Endothelial cell of umbilical vein (primary cell): ENCODE data around the gene CCL13. TPM values are rescaled to one million over a fixed set of nuclear protein-coding genes. Genes with fewer than 3 reads are reported as not detected.

Experiments used
- BruUV-seq: library from RNA; stranded (reverse); fragments of 400-500 nt; replicated peaks from 2 replicates; lab custom pipeline; 2021; lab: Mats Ljungman, UMichigan
- CTCF ChIA-PET: fragments of 300-600, 350-600 bp; sonication (Branson Sonifier 250); formaldehyde crosslinking; loops from one replicate; lab custom pipeline; 2021; ENCODE audit warnings: antibody characterized with exemption, inconsistent platforms; lab: Charles Lee
- POLR2A ChIA-PET: fragments of 300-600, 350-600 bp; sonication (Branson Sonifier 250); formaldehyde crosslinking; loops from one replicate; lab custom pipeline; 2021; ENCODE audit warnings: antibody characterized with exemption, inconsistent platforms; lab: Charles Lee
- DNase-seq: peaks from one replicate; pipeline ENCODE4 v3.0.0-alpha.2; 2011; ENCODE audit warnings: low read depth, low spot score
- FAIRE-seq: peaks from 2 replicates; lab custom pipeline; 2011; peaks lifted over from hg19 to GRCh38; lab: Jason Lieb, UNC
- H2AFZ ChIP-seq: 2 replicates; pipeline ENCODE4 v1.6.0; 2012; ENCODE audit warnings: low read depth, low read length, control low read depth, inconsistent platforms
- H3K27ac ChIP-seq: 2 replicates; pipeline ENCODE4 v1.5.1; 2011; ENCODE audit warnings: low read depth, mild to moderate bottlenecking, control low read depth, low read length, moderate library complexity; ENCODE audit not compliant: insufficient read depth
- H3K27me3 ChIP-seq, 2 experiments: 2 replicates each; pipeline versions ENCODE4 v1.6.0 to v1.6.1; 2011; ENCODE audit warnings: low read length in 2 of 2, mixed read lengths in 1 of 2; ENCODE audit not compliant: control insufficient read depth in 2 of 2, insufficient read depth in 2 of 2
- H3K36me3 ChIP-seq, 2 experiments: 2 replicates in 1 of 2; 3 replicates in 1 of 2; pipeline ENCODE4 v1.5.1; 2011; ENCODE audit warnings: low read length in 2 of 2, mild to moderate bottlenecking in 1 of 2, moderate library complexity in 1 of 2; ENCODE audit not compliant: control insufficient read depth in 2 of 2, insufficient read depth in 2 of 2; ENCODE audit errors: extremely low read depth in 1 of 2
- H3K4me1 ChIP-seq: 3 replicates; pipeline ENCODE4 v1.5.1; 2011; ENCODE audit warnings: mild to moderate bottlenecking, low read length; ENCODE audit not compliant: control insufficient read depth, insufficient read depth; ENCODE audit errors: extremely low read depth
- H3K4me2 ChIP-seq: 2 replicates; pipeline ENCODE4 v1.6.1; 2011; ENCODE audit warnings: low read length, control low read depth, mixed read lengths; ENCODE audit not compliant: insufficient read depth
- H3K4me3 ChIP-seq, 3 experiments: fragments of 200-600 bp in 1 of 3; sonication (generic), shearing (Covaris generic) in 1 of 3; replicated peaks in 1 of 3; 2 replicates each; pipeline ENCODE4 v1.5.1; 2011 to 2016; ENCODE audit warnings: control low read depth in 3 of 3, low read length in 3 of 3, mild to moderate bottlenecking in 2 of 3, inconsistent platforms in 1 of 3, low read depth in 1 of 3, moderate library complexity in 1 of 3; ENCODE audit not compliant: insufficient read depth in 1 of 3
- H3K79me2 ChIP-seq: 2 replicates; pipeline ENCODE4 v1.6.0; 2012; ENCODE audit warnings: low read length, inconsistent platforms; ENCODE audit not compliant: control insufficient read depth, insufficient read depth
- H3K9ac ChIP-seq: replicated peaks from 2 replicates; pipeline ENCODE3; 2011; ENCODE audit warnings: low read length, control low read depth; ENCODE audit not compliant: insufficient read depth; ENCODE audit errors: extremely low read depth
- H3K9me1 ChIP-seq: replicated peaks from 3 replicates; pipeline ENCODE4 v1.6.0; 2011; ENCODE audit warnings: mild to moderate bottlenecking, low read length; ENCODE audit not compliant: control insufficient read depth, insufficient read depth; ENCODE audit errors: extremely low read depth
- H3K9me3 ChIP-seq: replicated peaks from 2 replicates; pipeline ENCODE4 v1.5.1; 2012; ENCODE audit warnings: low read length, inconsistent platforms; ENCODE audit not compliant: control insufficient read depth, insufficient read depth
- H4K20me1 ChIP-seq: replicated peaks from 2 replicates; pipeline ENCODE3; 2011; ENCODE audit warnings: mild to moderate bottlenecking, low read length; ENCODE audit not compliant: control insufficient read depth, insufficient read depth; ENCODE audit errors: extremely low read depth
- CTCF ChIP-seq, 2 donors: IDR thresholded peaks; 1 replicate in 1 of 2; 2 replicates in 1 of 2; pipeline ENCODE4 v1.5.1; 2011; ENCODE audit warnings: low read length in 2 of 2, mild to moderate bottlenecking in 2 of 2, moderate library complexity in 2 of 2, control low read depth in 1 of 2, inconsistent platforms in 1 of 2, low read depth in 1 of 2; ENCODE audit not compliant: insufficient read depth in 1 of 2; ENCODE audit errors: extremely low read depth in 1 of 2
- EZH2 ChIP-seq: IDR thresholded peaks from 2 replicates; pipeline ENCODE4 v1.6.1; 2012; ENCODE audit warnings: borderline replicate concordance, low read depth, mild to moderate bottlenecking, moderate library complexity, low read length, inconsistent platforms; ENCODE audit not compliant: severe bottlenecking
- GATA2 ChIP-seq: IDR thresholded peaks from 2 replicates; pipeline ENCODE4 v1.7.0; 2011; ENCODE audit warnings: low read depth, mild to moderate bottlenecking, moderate library complexity, mixed read lengths, low read length; ENCODE audit not compliant: insufficient read length, insufficient read depth
- JUN ChIP-seq: IDR thresholded peaks from 2 replicates; pipeline ENCODE4 v1.6.1; 2011; ENCODE audit warnings: borderline replicate concordance, low read depth; ENCODE audit not compliant: insufficient read length, insufficient read depth
- MAX ChIP-seq: IDR thresholded peaks from 2 replicates; pipeline ENCODE4 v1.6.1; 2011; ENCODE audit not compliant: insufficient read depth, insufficient read length
- MYC ChIP-seq: IDR thresholded peaks from one replicate; pipeline ENCODE4 v1.6.1; 2011; ENCODE audit warnings: mild to moderate bottlenecking, low read depth, low read length
- POLR2A ChIP-seq: IDR thresholded peaks from 2 replicates; pipeline ENCODE4 v1.6.1; 2012; ENCODE audit warnings: low read depth, mild to moderate bottlenecking, control low read depth, low read length
- POLR2AphosphoS5 ChIP-seq: IDR thresholded peaks from 2 replicates; pipeline ENCODE4 v1.6.1; 2012; ENCODE audit warnings: low read depth, mild to moderate bottlenecking, control low read depth, low read length, moderate library complexity; ENCODE audit not compliant: insufficient read depth
- dilution Hi-C: fragments of 300-500 bp; cut with MboI; formaldehyde crosslinking; loops from one replicate; pipeline ENCODE4 v1.15.0; 2019; ENCODE audit warnings: low sequenced_read_pairs; ENCODE audit not compliant: extremely low pct_ligation_motif_present
- intact Hi-C: fragments of 100-400 bp; cut with micrococcal nuclease; formaldehyde crosslinking; loops from one replicate; pipeline ENCODE4 v1.10.0; 2022
- polyA plus RNA-seq, 4 experiments: library from polyadenylated mRNA; depleted of rRNA in 3 of 4; stranded (reverse) in 3 of 4; unstranded in 1 of 4; fragments of >200 nt; gene quantifications; 2 replicates each; pipeline versions ENCODE4 v1.2.1 to v1.2.3, GENCODE V29; 2011 to 2012; ENCODE audit warnings: missing spikeins in 1 of 4
- total RNA-seq: library from RNA; stranded (reverse); gene quantifications from 2 replicates; pipeline ENCODE4 v1.2.3, GENCODE V29; 2021

Gene CCL13
- total and polyA plus RNA-seq, 2 donors (not counting 3 experiments of a cell fraction or from before 2014, with no cell fraction given), result not detected

GRCh38 chr17:34389126-34389750 is 33.0 kb downstream of the CCL13 start:
- no peak for DNase-seq
- H3K36me3 ChIP-seq, result no peaks in the 10 kb centered on the region
- peaks cover 0 to 4% of the 10 kb centered on the region in 2 experiments for H3K27me3 ChIP-seq
- H3K4me1 ChIP-seq, result peaks cover 24% of the 10 kb centered on the region
- H3K79me2 ChIP-seq, result no peaks in the 10 kb centered on the region
- H2AFZ ChIP-seq, result no peak overlapping the region
- no peaks in the 10 kb centered on the region for H3K9me3 ChIP-seq
- TF ChIP-seq MAX (no peak), CTCF (IDR thresholded peaks at IDR 0.05; ENCODE audit: extremely low read depth in 1 of 2, insufficient read depth in 1 of 2, low read depth in 1 of 2, low read length in 2 of 2) (no peak), GATA2 (no peak), MYC (no peak), EZH2 (no peak), POLR2AphosphoS5 (no peak), JUN (no peak), POLR2A (no peak)
- CTCF ChIA-PET, result interaction anchor here (1.1 to 4.3 kb wide), 2 partner anchors 9 to 28 kb away, joined by 4 to 17 read pairs; no protein-coding TSS in a partner anchor
- no peaks in the 10 kb centered on the region for H3K9me1 ChIP-seq
- no peak for FAIRE-seq
- BruUV-seq, result no TSS peak
- H3K4me2 ChIP-seq, result no peak overlapping the region
- H3K27ac ChIP-seq, result no peak overlapping the region
- dilution Hi-C loops, result no loop called here
- POLR2A ChIA-PET, result no interaction called here
- intact Hi-C loops, result loop anchor here (5.0 kb wide), 1 partner anchor 1238 kb away; no protein-coding TSS in a partner anchor
- no peaks in the 10 kb centered on the region for H4K20me1 ChIP-seq
- no peak overlapping the region for H3K4me3 ChIP-seq
- no peak overlapping the region for H3K9ac ChIP-seq
